OCI-LY7 (cell line): ENCODE results near the gene TMPRSS4. TPM values are rescaled to one million over a fixed set of nuclear protein-coding genes. Genes with fewer than 3 reads are reported as not detected.

Experiments used
- BruUV-seq: library from RNA; stranded (reverse); fragments of 400-500 nt; replicated peaks from 2 replicates; lab custom pipeline; 2021; lab: Mats Ljungman, UMichigan
- CTCF ChIA-PET: fragments of 300-600 bp; sonication (Branson Sonifier 250); formaldehyde crosslinking; loops from one replicate; lab custom pipeline; 2022; ENCODE audit warnings: antibody characterized with exemption; ENCODE audit not compliant: unreplicated experiment; lab: Charles Lee
- POLR2A ChIA-PET: fragments of 300-600 bp; sonication (Branson Sonifier 250); formaldehyde crosslinking; loops from one replicate; lab custom pipeline; 2022; ENCODE audit warnings: antibody characterized with exemption; lab: Charles Lee
- DNase-seq: peaks from one replicate; pipeline ENCODE4 v3.0.0-alpha.2; 2015; ENCODE audit warnings: low spot score
- H2AFZ ChIP-seq: fragments of 200-600 bp; sonication (generic), shearing (Covaris generic); 2 replicates; pipeline ENCODE4 v1.6.1; 2014; ENCODE audit warnings: mild to moderate bottlenecking, antibody characterized with exemption, low read length, moderate library complexity
- H3K27ac ChIP-seq: fragments of 200-600 bp; sonication (generic); 2 replicates; pipeline ENCODE4 v1.5.1; 2014; ENCODE audit warnings: mixed run types, low read depth, mild to moderate bottlenecking, moderate library complexity, low read length, inconsistent platforms; ENCODE audit not compliant: poor library complexity, severe bottlenecking
- H3K36me3 ChIP-seq: fragments of 200-600 bp; sonication (generic); 2 replicates; pipeline ENCODE4 v1.6.1; 2014; ENCODE audit warnings: mild to moderate bottlenecking, antibody characterized with exemption, low read length, moderate library complexity, mixed read lengths; ENCODE audit not compliant: insufficient read depth
- H3K4me1 ChIP-seq: fragments of 200-600 bp; sonication (generic); 2 replicates; pipeline ENCODE4 v1.5.1; 2014; ENCODE audit warnings: mild to moderate bottlenecking, low read length; ENCODE audit not compliant: insufficient read depth, poor library complexity, severe bottlenecking
- H3K4me2 ChIP-seq: fragments of 200-600 bp; sonication (generic); 2 replicates; pipeline ENCODE4 v1.6.1; 2014; ENCODE audit warnings: mild to moderate bottlenecking, low read length
- H3K4me3 ChIP-seq: fragments of 200-600 bp; sonication (generic); 2 replicates; pipeline ENCODE4 v1.5.1; 2014; ENCODE audit warnings: mild to moderate bottlenecking, low read depth, low read length; ENCODE audit not compliant: poor library complexity, severe bottlenecking
- H3K79me2 ChIP-seq: fragments of 200-600 bp; sonication (generic); 2 replicates; pipeline ENCODE4 v1.6.1; 2016; ENCODE audit warnings: low read depth, mild to moderate bottlenecking, low read length, moderate library complexity, mixed read lengths; ENCODE audit not compliant: insufficient read depth
- H3K9me2 ChIP-seq: fragments of 200-600 bp; sonication (generic); 2 replicates; pipeline ENCODE4 v1.6.1; 2016; ENCODE audit warnings: mild to moderate bottlenecking, low read length, mixed read lengths; ENCODE audit not compliant: insufficient read depth
- H3K9me3 ChIP-seq: fragments of 200-600 bp; sonication (generic); 2 replicates; pipeline ENCODE4 v1.6.1; 2014; ENCODE audit warnings: mild to moderate bottlenecking, mixed run types, low read length, mixed read lengths
- H4K20me1 ChIP-seq: fragments of 200-600 bp; sonication (generic); 2 replicates; pipeline ENCODE4 v1.6.1; 2014; ENCODE audit warnings: mild to moderate bottlenecking, antibody characterized with exemption, low read length, moderate library complexity, mixed read lengths; ENCODE audit not compliant: insufficient read depth
- CTCF ChIP-seq: fragments of 200-600 bp; sonication (generic); conservative IDR thresholded peaks from 2 replicates; pipeline ENCODE4 v1.5.1; 2014; ENCODE audit warnings: mild to moderate bottlenecking, antibody characterized with exemption, low read length, moderate library complexity, mixed read lengths
- EZH2phosphoT487 ChIP-seq: fragments of 200-600 bp; sonication (generic); IDR thresholded peaks from 2 replicates; pipeline ENCODE4 v1.6.1; 2018; ENCODE audit warnings: low read depth, borderline replicate concordance, mild to moderate bottlenecking, mixed run types, antibody characterized with exemption, low read length, moderate library complexity, mixed read lengths
- intact Hi-C: fragments of 100-400 bp; cut with micrococcal nuclease; formaldehyde crosslinking; loops from one replicate; pipeline ENCODE4 v1.10.0; 2022; ENCODE audit not compliant: unreplicated experiment
- total RNA-seq, 2 experiments: library from RNA; depleted of rRNA in 1 of 2; stranded (reverse); fragments of >200 nt in 1 of 2; shearing (Covaris generic) in 1 of 2; gene quantifications; 2 replicates each; pipeline ENCODE4 v1.2.3, GENCODE V29; 2014 to 2022

Gene TMPRSS4
- total RNA-seq, 2 experiments from 2014 or later, result 0.03 TPM; not detected in 1

GRCh38 chr11:118148240-118148639 is 71.4 kb downstream of the TMPRSS4 start:
- Histone ChIP-seq H3K4me1 (no peaks in the 10 kb centered on the region), H4K20me1 (no peaks in the 10 kb centered on the region), H3K9me2 (no peaks in the 10 kb centered on the region), H3K9me3 (no peaks in the 10 kb centered on the region), H3K4me3 (no peak overlapping the region), H3K36me3 (no peaks in the 10 kb centered on the region), H3K4me2 (no peak overlapping the region), H2AFZ (no peak overlapping the region), H3K79me2 (no peaks in the 10 kb centered on the region), H3K27ac (no peak overlapping the region)
- no peak for TF ChIP-seq EZH2phosphoT487
- TF ChIP-seq CTCF, result no peak
- ChIA-PET CTCF (interaction anchor here (0.6 kb wide), 1 partner anchor 24 kb away, joined by 5 read pairs; no protein-coding TSS in a partner anchor), POLR2A (no interaction called here)
- no TSS peak for BruUV-seq
- no peak for DNase-seq
- intact Hi-C loops, result loop anchor here (5.0 kb wide), 1 partner anchor 469 kb away; no protein-coding TSS in a partner anchor

GRCh38 chr11:118148856-118149255 is 72.0 kb downstream of the TMPRSS4 start:
- Histone ChIP-seq H3K4me2 (no peak overlapping the region), H3K27ac (no peak overlapping the region), H3K9me3 (no peaks in the 10 kb centered on the region), H3K4me1 (no peaks in the 10 kb centered on the region), H3K36me3 (no peaks in the 10 kb centered on the region), H2AFZ (no peak overlapping the region), H3K79me2 (no peaks in the 10 kb centered on the region), H3K4me3 (no peak overlapping the region), H3K9me2 (no peaks in the 10 kb centered on the region), H4K20me1 (no peaks in the 10 kb centered on the region)
- intact Hi-C loops, result loop anchor here (5.0 kb wide), 1 partner anchor 468 kb away; no protein-coding TSS in a partner anchor
- TF ChIP-seq CTCF (no peak), EZH2phosphoT487 (no peak)
- DNase-seq, result no peak
- CTCF ChIA-PET, result no interaction called here
- POLR2A ChIA-PET, result interaction anchor here (1.1 kb wide), 1 partner anchor 23 kb away, joined by 3 read pairs; no protein-coding TSS in a partner anchor
- no TSS peak for BruUV-seq

GRCh38 chr11:118149493-118149892 is 72.6 kb downstream of the TMPRSS4 start:
- H3K4me3 ChIP-seq, result no peak overlapping the region
- no peaks in the 10 kb centered on the region for H4K20me1 ChIP-seq
- no peak overlapping the region for H2AFZ ChIP-seq
- no peaks in the 10 kb centered on the region for H3K9me3 ChIP-seq
- ChIA-PET POLR2A (interaction anchor here (1.1 kb wide), 1 partner anchor 22 kb away, joined by 3 read pairs; no protein-coding TSS in a partner anchor), CTCF (no interaction called here)
- no peaks in the 10 kb centered on the region for H3K9me2 ChIP-seq
- no TSS peak for BruUV-seq
- no peak overlapping the region for H3K4me2 ChIP-seq
- no peaks in the 10 kb centered on the region for H3K36me3 ChIP-seq
- intact Hi-C loops, result loop anchor here (5.0 kb wide), 1 partner anchor 468 kb away; no protein-coding TSS in a partner anchor
- H3K4me1 ChIP-seq, result no peaks in the 10 kb centered on the region
- no peaks in the 10 kb centered on the region for H3K79me2 ChIP-seq
- no peak for TF ChIP-seq CTCF
- no peak for DNase-seq
- H3K27ac ChIP-seq, result no peak overlapping the region
